Ectodermal cell (in vitro differentiated cells): ENCODE data around the gene CCM2L.

Experiments used
- H3K27ac ChIP-seq: 2 replicates; pipeline ENCODE4 v1.7.0; 2013; ENCODE audit warnings: mild to moderate bottlenecking, low read depth, low read length; ENCODE audit not compliant: insufficient read depth, poor library complexity, severe bottlenecking
- H3K27me3 ChIP-seq: 2 replicates; pipeline ENCODE4 v1.7.0; 2013; ENCODE audit warnings: mild to moderate bottlenecking, low read length; ENCODE audit not compliant: insufficient read depth, control insufficient read depth, poor library complexity, severe bottlenecking
- H3K36me3 ChIP-seq: one replicate; pipeline ENCODE4 v1.7.0; 2013; ENCODE audit warnings: low read length; ENCODE audit not compliant: control insufficient read depth, insufficient read depth
- H3K4me1 ChIP-seq: one replicate; pipeline ENCODE4 v1.7.0; 2013; ENCODE audit warnings: low read length; ENCODE audit not compliant: control insufficient read depth, insufficient read depth
- H3K4me3 ChIP-seq: 2 replicates; pipeline ENCODE4 v1.7.0; 2013; ENCODE audit warnings: low read depth, low read length, control low read depth; ENCODE audit not compliant: insufficient read depth
- H3K9me3 ChIP-seq: 2 replicates; pipeline ENCODE4 v1.7.0; 2013; ENCODE audit warnings: mild to moderate bottlenecking, low read length, moderate library complexity; ENCODE audit not compliant: control insufficient read depth
- WGBS, 2 experiments: methylation state at CpG; one replicate each; pipeline ENCODE4 v1.1.7; 2013; ENCODE audit warnings: missing lambda C conversion rate in 2 of 2; 5-methylcytosine and 5-hydroxymethylcytosine counted together

CCM2L gene

GRCh38 chr20:32070282-32070681 is 60.0 kb downstream of the CCM2L start:
- H3K4me1 ChIP-seq = peaks cover 5% of the 10 kb centered on the region
- WGBS, 2 experiments = 81 to 88% methylated on average over 1 of the region's 1 CpG
- H3K27ac ChIP-seq = no peak overlapping the region
- no peaks in the 10 kb centered on the region for H3K27me3 ChIP-seq
- H3K36me3 ChIP-seq = no peaks in the 10 kb centered on the region
- H3K4me3 ChIP-seq = no peak overlapping the region
- H3K9me3 ChIP-seq = no peaks in the 10 kb centered on the region

GRCh38 chr20:32070690-32071213 is 60.5 kb downstream of the CCM2L start:
- WGBS, 2 experiments = 76 to 81% methylated on average over 4 of the region's 4 CpGs
- H3K9me3 ChIP-seq = no peaks in the 10 kb centered on the region
- peaks cover 5% of the 10 kb centered on the region for H3K4me1 ChIP-seq
- no peak overlapping the region for H3K4me3 ChIP-seq
- H3K27ac ChIP-seq = no peak overlapping the region
- H3K27me3 ChIP-seq = no peaks in the 10 kb centered on the region
- H3K36me3 ChIP-seq = no peaks in the 10 kb centered on the region

GRCh38 chr20:32071395-32072167 is 61.3 kb downstream of the CCM2L start:
- Histone ChIP-seq H3K9me3 (no peaks in the 10 kb centered on the region), H3K4me1 (peaks cover 5% of the 10 kb centered on the region), H3K4me3 (no peak overlapping the region), H3K36me3 (no peaks in the 10 kb centered on the region), H3K27me3 (no peaks in the 10 kb centered on the region), H3K27ac (peak overlapping the region; percentile 33)
- WGBS, 2 experiments = 85% methylated on average over 17 of the region's 17 CpGs

- 83% methylated on average over 6 of the region's 6 CpGs for WGBS, 2 experiments
- H3K9me3 ChIP-seq = no peaks in the 10 kb centered on the region
- H3K4me1 ChIP-seq = peaks cover 5% of the 10 kb centered on the region
- no peak overlapping the region for H3K4me3 ChIP-seq
- H3K27ac ChIP-seq = no peak overlapping the region
- no peaks in the 10 kb centered on the region for H3K27me3 ChIP-seq
- H3K36me3 ChIP-seq = no peaks in the 10 kb centered on the region
Observed at GRCh38 chr20:32072168-32072750, 62.0 kb downstream of the CCM2L start.

- Histone ChIP-seq H3K27ac (no peak overlapping the region), H3K9me3 (no peaks in the 10 kb centered on the region), H3K27me3 (no peaks in the 10 kb centered on the region), H3K4me3 (no peak overlapping the region), H3K4me1 (peaks cover 5% of the 10 kb centered on the region), H3K36me3 (no peaks in the 10 kb centered on the region)
- 75 to 93% methylated on average over 1 of the region's 1 CpG for WGBS, 2 experiments
Observed at GRCh38 chr20:32075534-32075933, 65.3 kb downstream of the CCM2L start.

GRCh38 chr20:32077190-32077589 is 67.0 kb downstream of the CCM2L start:
- no peaks in the 10 kb centered on the region for H3K27me3 ChIP-seq

GRCh38 chr20:32078322-32078721 is 68.1 kb downstream of the CCM2L start:
- peaks cover 7% of the 10 kb centered on the region for H3K4me1 ChIP-seq
- no peaks in the 10 kb centered on the region for H3K27me3 ChIP-seq
- H3K27ac ChIP-seq = no peak overlapping the region
- WGBS, 2 experiments = 71 to 76% methylated on average over 5 of the region's 5 CpGs
- no peaks in the 10 kb centered on the region for H3K36me3 ChIP-seq
- no peak overlapping the region for H3K4me3 ChIP-seq
- H3K9me3 ChIP-seq = no peaks in the 10 kb centered on the region

More at GRCh38 chr20:32077190-32077589, 67.0 kb downstream of the CCM2L start:
- Histone ChIP-seq H3K27ac (no peak overlapping the region), H3K4me1 (peaks cover 7% of the 10 kb centered on the region), H3K9me3 (no peaks in the 10 kb centered on the region), H3K4me3 (no peak overlapping the region), H3K36me3 (no peaks in the 10 kb centered on the region)
- WGBS, 2 experiments = 89 to 95% methylated on average over 4 of the region's 4 CpGs

- Histone ChIP-seq H3K36me3 (no peaks in the 10 kb centered on the region), H3K4me3 (no peak overlapping the region), H3K27me3 (no peaks in the 10 kb centered on the region), H3K4me1 (peaks cover 7% of the 10 kb centered on the region), H3K9me3 (no peaks in the 10 kb centered on the region), H3K27ac (no peak overlapping the region)
Observed at GRCh38 chr20:32078791-32079190, 68.6 kb downstream of the CCM2L start.

- no peak overlapping the region for H3K27ac ChIP-seq
- no peaks in the 10 kb centered on the region for H3K36me3 ChIP-seq
- no peak overlapping the region for H3K4me3 ChIP-seq
- 77 to 79% methylated on average over 8 of the region's 8 CpGs for WGBS, 2 experiments
- H3K9me3 ChIP-seq = no peaks in the 10 kb centered on the region
- peaks cover 7% of the 10 kb centered on the region for H3K4me1 ChIP-seq
- H3K27me3 ChIP-seq = no peaks in the 10 kb centered on the region
Observed at GRCh38 chr20:32079655-32080109, 69.4 kb downstream of the CCM2L start.

GRCh38 chr20:32080783-32081182 is 70.5 kb downstream of the CCM2L start:
- H3K36me3 ChIP-seq = no peaks in the 10 kb centered on the region
- peaks cover 7% of the 10 kb centered on the region for H3K4me1 ChIP-seq
- H3K4me3 ChIP-seq = no peak overlapping the region
- no peak overlapping the region for H3K27ac ChIP-seq
- no peaks in the 10 kb centered on the region for H3K9me3 ChIP-seq
- no peaks in the 10 kb centered on the region for H3K27me3 ChIP-seq
- 59 to 66% methylated on average over 3 of the region's 3 CpGs for WGBS, 2 experiments
